HG02852 (cell line): ENCODE results near the gene PHF21A.
A peak's percentile ranks its signal among the peaks of the same experiment; 100 is the strongest.

Experiments
- ATAC-seq: cut with Tn5 transposase; IDR thresholded peaks from one replicate; pipeline ENCODE4 v1.9.1; 2021; ENCODE audit warnings: mild to moderate bottlenecking, moderate library complexity; ENCODE audit not compliant: unreplicated experiment

Gene PHF21A

GRCh38 chr11:45925550-45925949, 195.7 kb downstream of the PHF21A start:
- no peak for ATAC-seq

- ATAC-seq: no peak
Measured at GRCh38 chr11:45924927-45925326, 196.3 kb downstream of the PHF21A start.

GRCh38 chr11:45924036-45924915, 197.0 kb downstream of the PHF21A start:
- ATAC-seq: no peak

- ATAC-seq: no peak
Measured at GRCh38 chr11:45922425-45923082, 198.7 kb downstream of the PHF21A start, which contains the start of gene LARGE2. Gene LARGE2 (plus strand): TSS chr11:45922656. CDS start chr11:45922883, 227 bp downstream.

- no peak for ATAC-seq
Measured at GRCh38 chr11:45921561-45922424, 199.5 kb downstream of the PHF21A start.

GRCh38 chr11:45920531-45921477, 200.4 kb downstream of the PHF21A start:
- ATAC-seq: no peak

- ATAC-seq: no peak
Measured at GRCh38 chr11:45919806-45920530, 201.3 kb downstream of the PHF21A start.

GRCh38 chr11:45918962-45919675, 202.1 kb downstream of the PHF21A start:
- no peak for ATAC-seq

- peak; percentile 35 for ATAC-seq
Measured at GRCh38 chr11:45918331-45918941, 202.8 kb downstream of the PHF21A start.

- ATAC-seq: peak; percentile 89
Measured at GRCh38 chr11:45917623-45918330, 203.5 kb downstream of the PHF21A start, which contains the start of gene PEX16. Gene PEX16 (minus strand): TSS chr11:45917877. CDS start chr11:45917811, 66 bp downstream.

- ATAC-seq: peak; percentile 2
Measured at GRCh38 chr11:45917286-45917622, 204.0 kb downstream of the PHF21A start.

- no peak for ATAC-seq
Measured at GRCh38 chr11:45915446-45915845, 205.8 kb downstream of the PHF21A start.

- ATAC-seq: no peak
Measured at GRCh38 chr11:45913942-45914635, 207.2 kb downstream of the PHF21A start.

- ATAC-seq: no peak
Measured at GRCh38 chr11:45913514-45913913, 207.7 kb downstream of the PHF21A start.

GRCh38 chr11:45910623-45911022, 210.6 kb downstream of the PHF21A start:
- no peak for ATAC-seq

- ATAC-seq: no peak
Measured at GRCh38 chr11:45909594-45910475, 211.4 kb downstream of the PHF21A start.
